GM19025 (cell line): ENCODE data around the gene ZFR.
"Not testable (repeated sequence)": the region's sequence is repeated elsewhere in the genome, so short reads cannot be mapped to it uniquely, and the experiment has no call there.

ENCODE experiments used
- ATAC-seq: cut with Tn5 transposase; IDR thresholded peaks from one replicate; pipeline ENCODE4 v1.9.1; 2021; ENCODE audit warnings: mild to moderate bottlenecking, low read depth, moderate library complexity; ENCODE audit not compliant: unreplicated experiment

ZFR gene

DNA sequence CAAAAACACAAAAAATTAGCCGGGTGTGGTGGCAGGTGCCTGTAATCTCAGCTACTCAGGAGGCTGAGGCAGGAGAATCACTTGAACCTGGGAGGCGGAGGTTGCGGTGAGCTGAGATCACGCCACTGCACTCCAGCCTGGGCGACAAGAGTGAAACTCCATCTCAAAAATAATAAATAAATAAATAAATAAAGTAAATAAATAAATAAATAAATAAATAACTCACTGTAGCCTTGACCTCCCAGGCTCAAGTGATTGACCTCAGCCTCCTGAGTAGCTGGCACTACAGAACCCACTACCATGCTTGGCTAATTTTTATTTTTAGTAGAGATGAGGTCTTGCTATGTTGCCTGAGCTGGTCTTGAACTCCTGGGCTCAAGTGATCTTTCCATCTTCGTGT is 77.3 kb downstream of the ZFR start:
- ATAC-seq = not testable (repeated sequence)

DNA sequence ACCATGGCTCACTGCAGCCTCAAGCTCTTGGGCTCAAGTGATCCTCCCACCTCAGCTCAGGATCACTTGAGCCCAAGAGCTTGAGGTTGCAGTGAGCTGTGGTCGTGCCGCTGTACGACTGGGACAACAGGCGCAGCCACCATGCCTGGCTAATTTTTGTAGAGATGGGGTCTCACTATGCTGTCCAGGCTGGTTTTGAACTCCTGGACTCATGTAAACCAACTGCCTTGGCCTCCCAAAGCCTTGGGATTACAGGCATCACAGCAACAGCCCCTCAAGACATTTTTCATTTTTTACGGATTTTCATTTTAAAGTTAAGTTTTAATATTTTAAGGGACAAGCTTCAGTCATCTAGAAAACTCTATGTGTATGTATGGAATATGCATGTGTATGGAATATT is 78.9 kb downstream of the ZFR start:
- no peak for ATAC-seq

DNA sequence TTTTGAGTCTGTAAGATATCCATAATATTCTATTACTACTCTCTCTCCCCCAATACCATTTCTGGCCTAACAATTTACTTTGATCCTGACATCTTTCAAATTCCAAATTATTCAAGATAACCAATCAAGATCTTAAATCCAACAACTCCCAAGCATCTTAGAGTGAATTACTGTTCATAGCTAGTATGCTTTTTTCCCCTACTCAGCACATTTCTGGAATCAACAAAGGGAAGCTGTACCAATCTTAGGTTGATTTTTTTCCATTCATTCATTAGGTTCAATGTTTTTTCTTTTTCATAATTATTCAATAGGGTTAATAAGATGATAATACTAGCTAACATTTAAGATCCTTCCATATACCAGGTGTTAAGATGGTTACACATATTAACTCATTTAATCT is 81.5 kb downstream of the ZFR start:
- no peak for ATAC-seq

DNA sequence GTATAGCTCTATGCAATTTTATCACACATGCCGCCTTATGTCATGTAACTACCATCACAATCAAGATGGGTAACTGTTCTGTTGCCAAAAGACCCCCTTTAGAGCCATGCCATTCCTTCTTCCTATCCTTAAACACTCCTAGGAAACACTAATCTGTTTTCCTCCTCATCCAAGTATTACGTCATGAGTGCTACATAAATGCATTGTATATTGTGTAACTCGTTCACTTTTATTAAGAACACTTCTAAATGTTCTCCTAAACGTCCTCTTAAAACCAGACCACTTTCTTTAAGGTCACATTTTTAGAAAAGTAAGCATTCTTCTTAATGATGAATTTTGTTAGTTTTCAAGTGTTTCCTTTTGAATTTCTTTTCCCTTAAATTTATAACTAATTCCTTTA is 82.0 kb downstream of the ZFR start:
- ATAC-seq = no peak

DNA sequence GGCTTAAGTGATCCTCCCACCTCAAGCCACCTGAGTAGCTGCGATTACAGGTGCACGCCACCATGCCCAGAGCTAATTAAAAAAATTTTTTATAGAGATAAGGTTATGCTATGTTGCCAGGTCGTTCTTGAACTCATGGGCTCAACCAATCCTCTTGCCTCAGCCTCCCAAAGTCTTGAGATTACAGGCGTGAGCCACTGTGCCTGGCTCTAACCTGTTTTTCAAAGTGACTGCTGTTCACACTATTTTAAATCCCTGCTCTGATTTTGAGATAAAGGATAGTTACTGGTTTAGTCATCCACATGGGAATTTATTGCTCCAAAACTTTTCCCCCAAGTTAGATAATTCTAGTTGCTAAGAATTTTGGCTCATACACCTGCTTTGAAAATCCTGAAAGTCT is 83.6 kb downstream of the ZFR start:
- ATAC-seq = no peak

DNA sequence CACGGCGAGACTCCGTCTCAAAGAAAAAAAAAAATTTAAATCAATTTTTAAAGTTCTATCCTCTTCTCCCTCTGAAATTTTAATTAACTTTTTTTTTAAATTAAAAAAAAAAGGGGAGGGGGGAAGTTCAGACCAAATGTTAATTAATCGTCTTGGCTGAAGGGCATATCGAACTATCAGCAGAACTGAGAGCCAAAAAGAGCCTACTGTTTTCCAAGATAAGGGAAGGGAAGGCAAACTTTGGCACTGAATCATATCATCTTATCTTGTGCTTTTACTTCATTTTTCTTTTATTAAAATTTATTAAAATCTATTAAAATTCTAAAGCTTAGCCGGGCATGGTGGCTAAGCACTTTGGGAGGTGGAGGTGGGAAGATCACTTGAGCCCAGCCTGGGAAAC is 85.9 kb downstream of the ZFR start:
- no peak for ATAC-seq

DNA sequence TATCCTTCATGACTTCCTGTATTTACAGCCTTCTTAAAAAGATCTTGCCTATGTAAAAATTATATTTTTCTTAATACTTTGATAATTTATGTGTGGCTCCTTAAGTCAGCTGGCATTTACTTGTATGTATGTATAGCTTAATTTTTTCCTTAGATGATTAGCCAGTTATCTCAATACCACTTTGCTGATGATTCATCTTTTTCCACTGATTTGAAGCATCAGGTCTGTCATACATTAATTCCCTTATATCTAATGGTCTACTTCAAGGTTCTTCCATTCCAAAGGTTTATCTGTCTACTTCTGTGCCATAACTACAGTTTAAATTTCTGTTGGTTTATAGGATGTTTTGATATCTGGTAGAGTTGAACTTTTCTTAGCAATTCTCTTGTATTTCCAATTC is 86.9 kb downstream of the ZFR start:
- ATAC-seq = no peak

DNA sequence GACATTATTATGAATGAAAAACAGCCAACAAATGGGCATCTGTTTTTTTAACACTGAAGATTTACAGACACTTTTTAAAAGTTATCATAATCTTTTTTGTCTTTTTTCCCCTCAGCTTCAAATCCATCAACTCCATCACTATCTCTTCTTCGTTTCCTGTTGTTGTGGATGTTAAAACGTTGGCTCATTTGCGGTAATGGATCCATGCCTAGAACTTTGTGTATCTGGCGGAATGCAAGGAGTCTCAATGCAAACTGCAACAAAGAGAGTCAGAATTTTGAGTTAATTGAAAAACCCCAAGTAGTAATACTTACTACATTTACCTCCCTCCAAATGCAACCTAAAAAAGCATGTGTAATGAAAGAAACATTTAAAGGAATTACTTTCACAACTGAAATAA is 88.9 kb downstream of the ZFR start:
- ATAC-seq = no peak

DNA sequence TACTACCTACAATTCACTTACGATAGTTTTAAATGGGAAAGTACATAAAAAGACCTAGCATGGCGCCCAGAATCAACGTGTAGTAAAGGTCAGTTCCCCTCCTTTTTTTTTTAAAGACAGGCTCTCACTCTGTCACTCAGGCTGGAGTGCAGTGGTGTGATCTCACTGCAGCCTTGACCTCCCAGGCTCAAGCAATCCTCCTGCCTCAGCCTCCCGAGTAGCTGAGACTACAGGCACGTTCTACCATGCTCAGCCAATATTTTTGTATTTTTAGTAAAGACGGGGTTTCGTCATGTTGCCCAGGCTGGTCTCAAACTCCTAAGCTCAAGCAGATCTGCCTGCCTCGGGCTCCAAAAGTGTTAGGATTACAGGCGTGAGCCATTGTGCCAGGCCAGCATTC is 91.1 kb downstream of the ZFR start:
- ATAC-seq = no peak

DNA sequence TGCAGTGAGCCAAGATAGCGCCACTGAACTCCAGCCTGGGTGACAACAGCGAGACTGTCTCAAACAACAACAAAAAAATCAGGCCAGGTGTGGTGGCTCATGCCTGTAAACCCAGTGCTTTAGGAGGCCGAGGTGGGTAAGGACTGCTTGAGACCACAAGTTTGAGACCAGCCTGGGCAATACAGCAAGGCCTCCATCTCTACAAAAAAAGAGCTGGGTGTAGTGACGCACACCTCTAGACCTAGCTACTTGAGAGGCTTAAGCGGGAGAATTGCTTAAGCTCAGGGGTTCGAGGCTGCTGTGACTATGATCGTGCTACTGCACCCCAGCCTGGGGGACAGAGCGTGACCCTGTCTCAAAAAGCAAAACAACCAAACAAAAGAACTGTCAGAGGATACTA is 91.9 kb downstream of the ZFR start:
- no peak for ATAC-seq

DNA sequence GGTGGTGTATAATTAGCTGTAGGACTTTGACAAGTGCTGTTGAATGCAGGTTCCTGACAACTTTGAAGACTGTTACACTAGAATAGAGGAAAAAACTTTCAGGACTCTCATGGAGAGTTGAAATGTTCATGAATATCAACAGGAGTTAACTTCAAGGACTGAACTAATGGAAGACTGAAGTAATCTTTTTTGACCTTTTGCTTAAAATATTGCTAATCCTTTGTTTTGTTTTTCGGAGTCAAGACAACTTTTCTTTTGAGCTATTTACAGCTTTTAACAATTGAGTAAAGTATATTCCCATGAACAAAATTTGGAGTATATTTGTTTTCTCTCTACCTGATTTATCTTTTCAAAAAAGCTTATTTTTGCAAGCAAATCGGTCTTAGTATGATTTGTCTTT is 97.7 kb downstream of the ZFR start:
- no peak for ATAC-seq

DNA sequence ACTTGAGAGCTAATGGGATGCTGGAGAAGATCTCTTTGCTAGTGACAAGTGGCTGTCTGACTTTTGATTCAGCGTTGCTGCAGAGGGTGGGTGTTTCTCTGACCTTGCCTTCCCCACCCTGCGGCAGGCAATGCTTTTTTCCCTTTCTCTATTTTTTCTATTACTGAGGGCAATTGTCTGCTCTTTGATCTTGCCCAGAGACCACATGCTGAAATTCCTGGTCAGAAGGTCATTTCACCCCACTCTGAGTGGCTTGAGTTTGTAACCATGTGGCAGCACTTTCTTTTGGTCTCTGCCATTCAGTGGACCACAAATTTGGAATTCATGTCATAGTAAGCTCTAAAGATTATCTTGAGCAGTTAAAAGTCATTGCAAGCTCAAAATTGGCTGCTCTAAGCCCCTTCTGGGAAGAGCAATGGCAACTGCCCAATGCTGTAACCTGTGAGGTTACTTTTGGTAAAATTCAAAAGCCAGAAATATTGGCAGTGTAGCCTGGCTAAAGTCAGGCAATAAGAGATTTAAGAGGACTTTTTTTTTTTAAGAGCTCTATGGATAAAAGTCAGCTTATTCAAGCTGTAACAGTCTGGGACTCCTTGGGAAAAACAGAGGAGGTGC is 101.4 kb downstream of the ZFR start:
- ATAC-seq = no peak

DNA sequence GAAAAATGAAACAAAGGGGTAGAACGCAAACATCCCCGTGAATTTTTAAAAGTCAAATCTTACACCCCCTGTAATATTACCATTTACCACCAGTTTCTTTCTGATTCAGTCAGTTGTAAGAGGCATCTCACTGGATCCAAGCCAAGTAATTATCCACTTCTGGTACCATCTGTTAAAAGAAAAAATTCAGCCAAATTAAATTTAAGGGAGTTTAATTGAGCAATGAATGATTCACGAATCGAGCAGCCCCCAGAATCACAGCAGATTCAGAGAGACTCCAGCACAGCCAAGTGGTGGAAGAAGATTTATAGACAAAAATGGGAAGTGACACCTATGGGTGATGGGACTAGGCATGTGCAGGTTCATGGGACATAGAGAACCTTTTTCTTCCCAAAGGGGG is 101.9 kb downstream of the ZFR start:
- ATAC-seq = no peak

DNA sequence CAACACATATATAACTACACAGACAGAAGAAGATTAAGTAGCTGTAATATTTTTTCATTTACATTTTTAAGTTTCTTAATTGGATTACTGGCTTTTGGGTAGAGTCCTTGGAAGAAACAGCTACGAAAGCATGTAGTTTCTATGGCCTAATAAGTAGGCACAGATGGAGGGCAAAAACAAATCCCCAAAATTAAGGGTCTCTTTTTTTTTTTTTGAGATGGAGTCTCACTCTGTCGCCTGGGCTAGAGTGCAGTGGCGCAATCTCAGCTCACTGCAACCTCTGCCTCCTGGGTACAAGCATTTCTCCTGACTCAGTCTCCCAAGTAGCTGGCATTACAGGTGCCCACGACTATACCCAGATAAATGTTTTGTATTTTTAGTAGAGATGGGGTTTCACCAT is 104.7 kb downstream of the ZFR start:
- no peak for ATAC-seq

DNA sequence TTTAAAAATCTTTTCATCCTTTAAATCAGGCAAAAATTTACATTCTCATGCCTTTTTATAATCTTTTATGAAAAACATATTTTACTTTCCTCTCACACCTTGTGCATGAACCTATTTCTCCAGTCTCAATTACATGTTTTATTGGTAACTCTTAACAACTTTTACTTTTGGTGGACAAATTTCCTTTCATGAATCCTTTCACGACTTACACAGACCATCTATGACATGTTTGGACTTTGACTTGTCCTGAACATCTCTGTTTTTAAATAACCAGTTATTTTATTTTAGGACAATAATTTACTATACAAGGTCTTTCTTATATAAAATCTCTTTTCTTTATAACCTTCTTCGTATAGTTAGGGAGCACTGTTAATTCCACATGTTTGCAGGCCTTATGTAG is 105.3 kb downstream of the ZFR start:
- no peak for ATAC-seq

DNA sequence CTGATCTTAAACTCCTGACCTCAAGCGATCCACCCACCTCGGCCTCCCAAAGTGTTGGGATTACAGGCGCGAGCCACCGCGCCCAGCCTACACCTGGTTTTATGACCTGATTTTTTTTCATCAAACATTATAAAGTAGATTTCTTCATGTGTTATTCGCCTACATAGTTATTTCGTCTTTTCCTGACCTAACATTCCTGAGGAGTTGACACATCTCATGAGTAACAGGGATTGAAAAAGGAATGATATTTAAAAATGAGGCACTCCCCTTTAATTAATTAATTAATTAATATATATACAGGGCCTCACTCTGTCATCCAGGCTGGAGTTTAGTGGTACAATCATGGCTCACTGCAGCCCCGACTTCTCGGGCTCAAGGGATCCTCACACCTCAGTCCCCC is 111.6 kb downstream of the ZFR start:
- ATAC-seq = no peak

DNA sequence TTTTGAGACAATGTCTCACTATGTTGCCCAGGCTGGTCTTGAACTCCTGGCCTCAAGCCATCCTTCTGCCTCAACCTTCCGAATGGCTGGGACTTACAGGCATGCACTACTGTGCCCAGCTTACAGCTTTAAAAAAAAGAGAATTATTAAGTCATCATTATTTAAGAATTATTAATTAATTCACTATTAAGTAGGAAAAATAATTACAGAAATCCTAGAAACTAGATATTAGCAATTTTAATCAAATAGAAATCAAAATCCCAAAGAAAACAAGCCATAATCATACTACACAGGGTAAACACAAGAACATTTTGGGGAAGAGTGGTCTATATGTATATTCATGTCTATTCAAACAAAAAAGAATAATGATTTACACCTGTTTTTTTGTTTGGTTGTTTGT is 112.2 kb downstream of the ZFR start:
- ATAC-seq = no peak

DNA sequence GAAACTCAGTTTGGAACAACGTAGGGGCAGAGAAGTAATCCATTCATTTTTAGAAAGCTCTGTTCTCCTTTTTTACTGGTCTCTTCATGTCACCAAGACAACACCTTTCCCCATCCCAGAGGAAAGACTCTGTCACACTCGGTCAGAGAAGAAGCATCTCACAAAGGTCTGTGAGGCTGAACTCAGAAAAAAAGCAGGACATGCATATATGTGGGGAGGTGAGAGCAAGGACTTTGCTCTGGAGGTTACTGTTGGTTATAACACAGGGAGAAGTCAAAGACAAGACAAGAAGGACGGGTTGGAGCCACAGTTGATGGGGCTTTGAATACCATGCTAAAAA is 112.6 kb downstream of the ZFR start:
- ATAC-seq = no peak

DNA sequence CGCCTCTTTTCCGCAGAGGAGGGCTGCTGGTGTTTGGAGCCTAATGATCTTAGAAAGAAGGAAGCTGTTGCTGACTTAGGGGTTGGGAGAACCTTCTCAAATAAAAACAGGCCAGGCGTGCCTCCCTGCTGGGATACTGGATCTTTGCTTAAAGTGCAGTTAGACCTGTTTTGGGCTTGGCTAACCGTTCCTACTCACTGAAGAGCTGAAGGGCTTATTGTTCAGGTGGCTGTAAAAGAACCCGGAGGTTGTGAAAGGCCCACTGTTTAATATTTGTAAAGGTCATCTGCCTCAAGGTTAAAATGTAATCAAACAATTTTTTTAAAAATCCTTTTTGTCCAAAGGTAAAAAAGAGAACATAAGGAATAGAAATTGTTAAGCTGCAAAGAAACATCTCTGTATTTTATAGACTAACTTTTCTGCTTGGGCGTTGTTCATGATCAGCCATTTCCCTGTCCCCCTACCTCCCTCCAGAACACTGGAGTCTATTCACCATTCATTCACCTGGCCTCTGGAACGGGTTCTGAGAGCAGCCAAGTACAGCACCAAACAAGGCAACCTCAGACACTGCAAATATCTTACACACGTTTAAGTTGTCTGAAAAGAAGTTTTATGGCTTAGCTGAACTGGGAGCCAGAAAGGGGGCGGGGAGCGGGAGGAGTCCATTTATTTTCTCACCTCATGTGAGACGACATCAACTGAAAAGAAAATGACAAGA is 113.2 kb downstream of the ZFR start:
- no peak for ATAC-seq

DNA sequence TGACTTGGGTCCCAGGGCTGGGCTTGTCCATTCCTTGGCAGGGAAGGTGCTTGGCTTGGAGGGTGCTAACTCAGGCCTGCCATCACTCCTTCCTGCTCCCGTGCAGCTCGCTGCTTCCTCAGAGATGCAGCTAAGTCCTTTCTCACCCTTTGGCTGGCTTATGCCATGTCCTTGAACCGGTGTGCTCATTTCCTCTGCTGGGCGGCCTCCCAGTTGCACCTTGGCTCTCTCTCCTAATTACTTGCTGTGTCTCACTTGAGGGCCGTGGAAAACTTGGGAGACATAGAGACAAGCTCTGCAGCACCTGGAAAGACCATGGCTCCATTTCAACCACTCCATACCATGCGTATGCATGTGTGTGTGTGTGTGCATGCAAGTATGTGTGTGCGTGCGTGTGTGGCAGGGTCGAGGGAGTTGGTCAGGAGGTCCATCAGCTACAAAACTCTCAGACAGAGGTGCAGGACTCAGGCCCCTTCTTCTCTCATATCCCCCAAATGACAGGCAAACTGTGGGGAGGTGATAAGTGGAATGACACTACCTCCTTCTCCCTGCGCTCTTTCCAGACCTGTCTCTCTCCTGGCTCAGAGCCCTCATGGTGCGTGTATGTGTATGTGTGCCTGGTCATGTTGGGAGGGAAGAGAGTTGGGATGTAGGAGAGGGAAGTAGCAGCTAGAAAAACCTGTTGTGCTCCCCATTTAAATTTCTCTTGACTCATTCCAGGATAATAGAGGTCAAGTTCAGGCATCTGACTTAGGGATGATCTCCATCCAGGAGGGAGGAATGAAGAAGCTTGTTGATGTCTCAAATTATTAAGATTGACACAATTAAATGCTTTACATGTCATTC is 114.2 kb downstream of the ZFR start:
- ATAC-seq = no peak

DNA sequence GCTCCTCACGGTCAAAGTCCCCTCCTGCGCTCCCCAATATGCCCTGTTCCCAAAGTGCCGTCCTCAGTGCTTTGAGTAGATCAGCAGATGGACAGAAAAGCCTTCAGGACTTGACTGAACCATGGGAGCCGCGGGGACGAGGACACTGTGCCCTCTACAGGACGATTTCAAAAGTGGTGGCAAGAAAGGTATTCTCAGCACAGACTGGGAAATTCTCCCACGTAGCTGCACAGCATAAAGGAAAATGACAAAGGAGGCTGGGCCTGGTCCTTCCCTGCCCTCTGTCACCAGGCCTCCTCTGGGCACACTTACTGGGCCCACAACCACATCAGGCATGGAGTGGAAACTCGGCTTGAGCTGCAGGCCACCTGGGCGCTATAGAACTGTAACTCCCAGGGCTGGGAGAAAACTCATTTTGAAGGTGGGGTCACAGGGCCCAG is 115.1 kb downstream of the ZFR start:
- peak; percentile 65 for ATAC-seq
